HL-60 (cell line): ENCODE results near the gene UVSSA.

Source experiments
- DNase-seq, 2 experiments: peaks; one replicate each; pipeline ENCODE4 v3.0.0-alpha.2; 2010 to 2020; ENCODE audit warnings: low read depth in 1 of 2, low spot score in 1 of 2
- H3K27ac ChIP-seq: fragments of 250-450 bp; sonication (Bioruptor Pico); replicated peaks from 2 replicates; pipeline ENCODE4 v1.5.1; 2020; ENCODE audit warnings: mild to moderate bottlenecking, moderate library complexity
- H3K27me3 ChIP-seq: fragments of 250-450 bp; sonication (Bioruptor Pico); 2 replicates; pipeline ENCODE4 v1.5.1; 2021; ENCODE audit warnings: mild to moderate bottlenecking, moderate library complexity; ENCODE audit not compliant: insufficient read depth, poor library complexity, severe bottlenecking
- H3K4me3 ChIP-seq: replicated peaks from 2 replicates; pipeline ENCODE4 v1.5.1; 2011; ENCODE audit warnings: mild to moderate bottlenecking, control low read depth, low read length; ENCODE audit not compliant: insufficient read depth
- GABPA ChIP-seq: IDR thresholded peaks from 2 replicates; pipeline ENCODE4 v1.6.1; 2012; ENCODE audit warnings: low read depth
- POLR2AphosphoS5 ChIP-seq: IDR thresholded peaks from 2 replicates; pipeline ENCODE4 v1.6.1; 2012; ENCODE audit warnings: low read depth
- SPI1 ChIP-seq: IDR thresholded peaks from 2 replicates; pipeline ENCODE4 v1.6.1; 2012; ENCODE audit warnings: low read depth, mild to moderate bottlenecking, borderline replicate concordance
- TF ChIP-seq, protein P1 (sequence below): IDR thresholded peaks from one replicate; pipeline ENCODE4 v1.5.1; 2011; ENCODE audit warnings: low read length, control low read depth, inconsistent platforms; ENCODE audit not compliant: insufficient read depth
- TF ChIP-seq, protein P2 (sequence below): IDR thresholded peaks from 2 replicates; pipeline ENCODE4 v1.6.1; 2012; ENCODE audit warnings: low read depth; ENCODE audit not compliant: insufficient replicate concordance

Gene UVSSA

DNA sequence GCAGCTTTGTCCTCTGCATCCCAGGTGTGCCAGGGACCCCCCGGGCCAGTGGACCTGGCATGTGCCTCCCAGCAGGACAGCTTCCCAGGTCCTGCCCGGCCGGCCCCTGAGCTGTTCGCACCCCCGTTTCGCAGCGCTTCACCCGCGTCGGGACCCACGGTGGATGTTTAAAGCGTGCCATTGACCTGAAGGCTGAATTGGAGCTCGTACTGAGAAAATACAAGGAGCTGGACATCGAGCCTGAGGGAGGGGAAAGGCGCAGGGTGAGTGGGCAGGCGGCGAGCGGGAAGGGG is 7.9 kb downstream of the UVSSA start:
- TF ChIP-seq, protein P1, sequence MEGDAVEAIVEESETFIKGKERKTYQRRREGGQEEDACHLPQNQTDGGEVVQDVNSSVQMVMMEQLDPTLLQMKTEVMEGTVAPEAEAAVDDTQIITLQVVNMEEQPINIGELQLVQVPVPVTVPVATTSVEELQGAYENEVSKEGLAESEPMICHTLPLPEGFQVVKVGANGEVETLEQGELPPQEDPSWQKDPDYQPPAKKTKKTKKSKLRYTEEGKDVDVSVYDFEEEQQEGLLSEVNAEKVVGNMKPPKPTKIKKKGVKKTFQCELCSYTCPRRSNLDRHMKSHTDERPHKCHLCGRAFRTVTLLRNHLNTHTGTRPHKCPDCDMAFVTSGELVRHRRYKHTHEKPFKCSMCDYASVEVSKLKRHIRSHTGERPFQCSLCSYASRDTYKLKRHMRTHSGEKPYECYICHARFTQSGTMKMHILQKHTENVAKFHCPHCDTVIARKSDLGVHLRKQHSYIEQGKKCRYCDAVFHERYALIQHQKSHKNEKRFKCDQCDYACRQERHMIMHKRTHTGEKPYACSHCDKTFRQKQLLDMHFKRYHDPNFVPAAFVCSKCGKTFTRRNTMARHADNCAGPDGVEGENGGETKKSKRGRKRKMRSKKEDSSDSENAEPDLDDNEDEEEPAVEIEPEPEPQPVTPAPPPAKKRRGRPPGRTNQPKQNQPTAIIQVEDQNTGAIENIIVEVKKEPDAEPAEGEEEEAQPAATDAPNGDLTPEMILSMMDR, result no peak
- TF ChIP-seq SPI1, result no peak
- TF ChIP-seq GABPA, result no peak
- TF ChIP-seq, protein P2, sequence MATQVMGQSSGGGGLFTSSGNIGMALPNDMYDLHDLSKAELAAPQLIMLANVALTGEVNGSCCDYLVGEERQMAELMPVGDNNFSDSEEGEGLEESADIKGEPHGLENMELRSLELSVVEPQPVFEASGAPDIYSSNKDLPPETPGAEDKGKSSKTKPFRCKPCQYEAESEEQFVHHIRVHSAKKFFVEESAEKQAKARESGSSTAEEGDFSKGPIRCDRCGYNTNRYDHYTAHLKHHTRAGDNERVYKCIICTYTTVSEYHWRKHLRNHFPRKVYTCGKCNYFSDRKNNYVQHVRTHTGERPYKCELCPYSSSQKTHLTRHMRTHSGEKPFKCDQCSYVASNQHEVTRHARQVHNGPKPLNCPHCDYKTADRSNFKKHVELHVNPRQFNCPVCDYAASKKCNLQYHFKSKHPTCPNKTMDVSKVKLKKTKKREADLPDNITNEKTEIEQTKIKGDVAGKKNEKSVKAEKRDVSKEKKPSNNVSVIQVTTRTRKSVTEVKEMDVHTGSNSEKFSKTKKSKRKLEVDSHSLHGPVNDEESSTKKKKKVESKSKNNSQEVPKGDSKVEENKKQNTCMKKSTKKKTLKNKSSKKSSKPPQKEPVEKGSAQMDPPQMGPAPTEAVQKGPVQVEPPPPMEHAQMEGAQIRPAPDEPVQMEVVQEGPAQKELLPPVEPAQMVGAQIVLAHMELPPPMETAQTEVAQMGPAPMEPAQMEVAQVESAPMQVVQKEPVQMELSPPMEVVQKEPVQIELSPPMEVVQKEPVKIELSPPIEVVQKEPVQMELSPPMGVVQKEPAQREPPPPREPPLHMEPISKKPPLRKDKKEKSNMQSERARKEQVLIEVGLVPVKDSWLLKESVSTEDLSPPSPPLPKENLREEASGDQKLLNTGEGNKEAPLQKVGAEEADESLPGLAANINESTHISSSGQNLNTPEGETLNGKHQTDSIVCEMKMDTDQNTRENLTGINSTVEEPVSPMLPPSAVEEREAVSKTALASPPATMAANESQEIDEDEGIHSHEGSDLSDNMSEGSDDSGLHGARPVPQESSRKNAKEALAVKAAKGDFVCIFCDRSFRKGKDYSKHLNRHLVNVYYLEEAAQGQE, result no peak
- no peak for TF ChIP-seq POLR2AphosphoS5

DNA sequence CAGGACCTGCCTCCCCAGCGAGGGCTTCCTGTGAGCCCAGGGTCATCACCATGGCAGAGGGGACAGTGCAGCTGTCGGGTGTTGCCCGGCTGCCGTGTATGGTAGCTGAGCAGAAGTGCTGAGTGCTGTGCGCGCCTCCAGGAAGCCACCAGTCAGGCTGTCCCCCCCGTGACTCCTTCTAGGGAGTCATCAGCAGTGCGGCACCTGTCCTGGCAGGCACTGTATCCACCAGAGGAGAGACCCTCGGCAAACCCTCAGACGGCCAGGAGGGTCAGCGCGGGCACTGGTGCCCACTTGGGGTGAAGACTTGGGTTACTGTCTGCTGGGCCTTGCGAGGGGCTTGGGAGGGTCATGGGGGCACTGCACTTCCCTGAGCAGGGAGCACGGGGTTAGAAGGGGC is 8.4 kb downstream of the UVSSA start:
- H3K27me3 ChIP-seq, result no peaks in the 10 kb centered on the region
- no peak overlapping the region for H3K27ac ChIP-seq
- no peak overlapping the region for H3K4me3 ChIP-seq
- TF ChIP-seq GABPA, result no peak
- TF ChIP-seq, protein P2, result no peak
- TF ChIP-seq, protein P1, result no peak
- TF ChIP-seq SPI1, result no peak
- no peak for TF ChIP-seq POLR2AphosphoS5
- DNase-seq, result no peak

More for the DNA sequence above, 7.9 kb downstream of the UVSSA start:
- no peak for DNase-seq
- Histone ChIP-seq H3K27ac (no peak overlapping the region), H3K27me3 (no peaks in the 10 kb centered on the region), H3K4me3 (no peak overlapping the region)

DNA sequence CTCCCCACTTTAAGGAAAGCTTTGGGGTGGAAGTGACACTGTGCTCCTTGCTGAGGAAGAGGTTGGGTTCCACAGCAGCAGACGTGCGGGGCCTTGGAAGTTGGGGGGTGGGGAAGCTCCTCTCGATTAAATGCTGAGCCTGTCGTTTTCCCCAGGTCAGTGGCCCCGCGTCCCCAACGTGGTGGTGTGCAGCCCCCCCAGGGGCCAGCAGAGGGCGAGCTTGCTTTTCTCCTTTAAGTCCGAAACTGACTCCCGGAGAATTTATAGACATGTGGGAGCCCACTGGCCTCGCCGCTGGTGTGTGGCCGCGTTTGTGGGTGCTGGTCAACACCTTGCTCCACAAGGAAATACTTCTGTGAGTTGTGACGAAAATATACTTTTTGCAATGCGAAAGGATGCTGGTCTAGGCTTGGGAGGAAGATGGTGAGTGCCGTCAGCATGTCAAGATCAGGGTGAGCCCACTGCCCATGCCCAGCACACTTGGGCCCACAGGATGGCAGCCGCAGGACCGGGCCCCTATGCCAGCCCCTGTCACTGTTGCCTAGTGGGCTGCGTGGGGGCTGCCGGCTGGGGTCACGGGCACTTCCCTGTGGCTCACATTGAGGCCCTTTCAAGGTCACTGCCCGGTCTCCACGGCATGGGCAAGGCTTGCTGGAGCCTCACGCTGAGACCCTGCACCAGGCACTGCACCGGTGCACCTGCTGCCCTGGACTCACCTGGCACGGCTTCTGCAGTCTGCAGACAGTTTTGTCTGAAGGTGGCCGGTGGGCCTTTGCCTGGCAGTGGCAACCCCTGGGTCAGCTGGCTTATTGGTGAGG is 9.4 kb downstream of the UVSSA start:
- TF ChIP-seq, protein P1, result peak; percentile 74
- TF ChIP-seq, protein P2, result no peak
- Histone ChIP-seq H3K27ac (no peak overlapping the region), H3K4me3 (no peak overlapping the region), H3K27me3 (no peaks in the 10 kb centered on the region)
- DNase-seq, result peak in 1 of 2 experiments; percentile 30
